GM18951 (cell line): ENCODE results near the gene THADA.
A peak's percentile ranks its signal among the peaks of the same experiment; 100 is the strongest.
"Not testable (repeated sequence)": the region's sequence is repeated elsewhere in the genome, so short reads cannot be mapped to it uniquely, and the experiment has no call there.

Experiments used
- POLR2A ChIP-seq: IDR thresholded peaks from 4 replicates; pipeline ENCODE4 v1.6.1; 2011; ENCODE audit warnings: mild to moderate bottlenecking; ENCODE audit not compliant: insufficient read length, insufficient read depth; ENCODE audit errors: extremely low read depth
- in situ Hi-C: fragments of 300-500 bp; cut with MboI; formaldehyde crosslinking; loops from one replicate; pipeline ENCODE4 v1.12.0; 2022; ENCODE audit warnings: low sequenced_read_pairs, mixed read lengths, inconsistent platforms; ENCODE audit not compliant: unreplicated experiment

THADA gene, protein sequence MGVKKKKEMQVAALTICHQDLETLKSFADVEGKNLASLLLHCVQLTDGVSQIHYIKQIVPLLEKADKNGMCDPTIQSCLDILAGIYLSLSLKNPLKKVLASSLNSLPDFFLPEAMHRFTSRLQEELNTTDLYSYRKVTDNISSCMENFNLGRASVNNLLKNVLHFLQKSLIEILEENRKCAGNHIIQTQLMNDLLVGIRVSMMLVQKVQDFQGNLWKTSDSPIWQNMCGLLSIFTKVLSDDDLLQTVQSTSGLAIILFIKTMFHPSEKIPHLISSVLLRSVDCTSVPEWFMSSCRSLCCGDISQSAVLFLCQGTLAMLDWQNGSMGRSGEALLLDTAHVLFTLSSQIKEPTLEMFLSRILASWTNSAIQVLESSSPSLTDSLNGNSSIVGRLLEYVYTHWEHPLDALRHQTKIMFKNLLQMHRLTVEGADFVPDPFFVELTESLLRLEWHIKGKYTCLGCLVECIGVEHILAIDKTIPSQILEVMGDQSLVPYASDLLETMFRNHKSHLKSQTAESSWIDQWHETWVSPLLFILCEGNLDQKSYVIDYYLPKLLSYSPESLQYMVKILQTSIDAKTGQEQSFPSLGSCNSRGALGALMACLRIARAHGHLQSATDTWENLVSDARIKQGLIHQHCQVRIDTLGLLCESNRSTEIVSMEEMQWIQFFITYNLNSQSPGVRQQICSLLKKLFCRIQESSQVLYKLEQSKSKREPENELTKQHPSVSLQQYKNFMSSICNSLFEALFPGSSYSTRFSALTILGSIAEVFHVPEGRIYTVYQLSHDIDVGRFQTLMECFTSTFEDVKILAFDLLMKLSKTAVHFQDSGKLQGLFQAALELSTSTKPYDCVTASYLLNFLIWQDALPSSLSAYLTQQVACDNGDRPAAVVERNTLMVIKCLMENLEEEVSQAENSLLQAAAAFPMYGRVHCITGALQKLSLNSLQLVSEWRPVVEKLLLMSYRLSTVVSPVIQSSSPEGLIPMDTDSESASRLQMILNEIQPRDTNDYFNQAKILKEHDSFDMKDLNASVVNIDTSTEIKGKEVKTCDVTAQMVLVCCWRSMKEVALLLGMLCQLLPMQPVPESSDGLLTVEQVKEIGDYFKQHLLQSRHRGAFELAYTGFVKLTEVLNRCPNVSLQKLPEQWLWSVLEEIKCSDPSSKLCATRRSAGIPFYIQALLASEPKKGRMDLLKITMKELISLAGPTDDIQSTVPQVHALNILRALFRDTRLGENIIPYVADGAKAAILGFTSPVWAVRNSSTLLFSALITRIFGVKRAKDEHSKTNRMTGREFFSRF (N-terminal part only)

GRCh38 chr2:43595603-43596412 lies at the start of gene THADA:
THADA (minus strand) TSS chr2:43596038; CDS start chr2:43592392, 3,646 bp downstream.
- in situ Hi-C loops, result no loop called here
- TF ChIP-seq POLR2A, result peak; percentile 99

DNA sequence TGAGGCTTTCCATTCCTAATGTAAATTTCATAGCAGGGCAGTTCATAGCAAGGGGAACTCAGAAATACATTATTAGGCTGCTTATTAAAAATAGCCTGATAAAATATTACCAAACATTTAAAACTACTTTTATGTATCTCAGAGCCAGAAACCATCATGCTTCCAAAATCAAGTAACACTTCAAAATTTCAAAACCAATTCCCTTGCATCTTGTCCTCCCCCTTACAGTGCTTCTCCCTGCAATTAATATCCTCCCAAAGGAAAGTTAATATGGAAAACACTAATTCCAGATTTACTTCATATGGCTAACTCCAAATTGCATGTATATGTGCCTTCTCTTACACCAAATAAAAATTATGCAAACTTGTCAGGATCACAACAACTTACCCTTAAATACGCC lies 47.8 kb upstream of the THADA start:
- in situ Hi-C loops, result no loop called here
- TF ChIP-seq POLR2A, result no peak

GRCh38 chr2:43642363-43642762 lies 46.5 kb upstream of the THADA start:
- in situ Hi-C loops, result no loop called here
- no peak for TF ChIP-seq POLR2A

- in situ Hi-C loops, result no loop called here
- TF ChIP-seq POLR2A, result no peak
Measured at GRCh38 chr2:43637030-43637803, 41.4 kb upstream of the THADA start, which contains the start of gene PLEKHH2. PLEKHH2 (plus strand) TSS chr2:43637260; CDS start chr2:43644674, 7,414 bp downstream.

- no peak for TF ChIP-seq POLR2A
- in situ Hi-C loops, result no loop called here
Measured at GRCh38 chr2:43636621-43637020, 40.8 kb upstream of the THADA start.

DNA sequence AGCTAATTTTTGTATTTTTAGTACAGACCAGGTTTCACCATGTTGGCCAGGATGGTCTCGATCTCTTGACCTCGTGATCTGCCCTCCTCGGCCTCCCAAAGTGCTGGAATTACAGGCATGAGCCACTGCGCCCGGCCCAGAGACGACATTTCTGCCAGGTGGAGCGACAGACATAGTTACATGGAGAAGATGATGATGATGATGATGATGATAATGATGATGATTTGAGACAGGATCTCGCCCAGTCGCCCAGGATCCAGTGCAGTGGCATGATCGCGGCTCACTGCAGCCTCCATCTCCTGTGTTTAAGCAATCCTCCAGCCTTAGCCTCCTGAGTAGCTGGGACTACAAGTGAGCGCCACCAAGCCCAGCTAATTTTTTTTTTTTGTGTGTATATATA lies 40.3 kb upstream of the THADA start:
- in situ Hi-C loops, result not testable (repeated sequence)

GRCh38 chr2:43634604-43635306 lies 38.9 kb upstream of the THADA start:
- TF ChIP-seq POLR2A, result no peak
- in situ Hi-C loops, result no loop called here

DNA sequence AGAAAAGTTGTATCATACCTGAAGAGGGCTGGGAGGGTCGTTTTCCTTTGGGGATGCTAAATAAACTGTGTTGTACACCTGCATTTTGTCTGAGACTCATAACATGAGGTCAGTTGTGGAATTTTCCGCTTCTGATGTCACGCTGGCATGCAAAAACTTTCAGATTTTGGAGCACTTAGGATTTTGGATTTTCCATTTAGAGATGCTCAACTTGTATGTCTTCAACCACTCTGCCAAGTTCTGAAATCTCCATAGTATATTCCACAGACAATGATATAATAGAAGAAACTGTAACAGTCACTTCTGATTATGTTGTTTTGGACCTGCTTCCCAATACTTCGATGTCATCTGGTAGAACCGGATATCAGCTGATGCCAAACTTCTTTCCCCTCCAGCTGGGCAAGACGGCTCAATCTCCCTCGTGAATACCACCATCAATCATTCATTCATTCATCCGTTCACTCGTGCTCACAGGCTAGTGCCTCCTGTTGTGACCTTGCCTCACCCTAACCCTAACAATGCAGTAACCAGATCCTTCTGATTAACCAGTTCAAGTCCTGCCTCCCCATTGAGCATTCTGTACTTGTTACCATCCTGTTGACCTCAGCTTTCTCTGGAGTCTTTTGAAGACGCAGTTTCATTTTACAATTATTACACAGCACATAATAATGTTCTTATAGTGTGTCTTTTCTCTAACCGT lies 35.9 kb upstream of the THADA start:
- TF ChIP-seq POLR2A, result no peak
- in situ Hi-C loops, result no loop called here

DNA sequence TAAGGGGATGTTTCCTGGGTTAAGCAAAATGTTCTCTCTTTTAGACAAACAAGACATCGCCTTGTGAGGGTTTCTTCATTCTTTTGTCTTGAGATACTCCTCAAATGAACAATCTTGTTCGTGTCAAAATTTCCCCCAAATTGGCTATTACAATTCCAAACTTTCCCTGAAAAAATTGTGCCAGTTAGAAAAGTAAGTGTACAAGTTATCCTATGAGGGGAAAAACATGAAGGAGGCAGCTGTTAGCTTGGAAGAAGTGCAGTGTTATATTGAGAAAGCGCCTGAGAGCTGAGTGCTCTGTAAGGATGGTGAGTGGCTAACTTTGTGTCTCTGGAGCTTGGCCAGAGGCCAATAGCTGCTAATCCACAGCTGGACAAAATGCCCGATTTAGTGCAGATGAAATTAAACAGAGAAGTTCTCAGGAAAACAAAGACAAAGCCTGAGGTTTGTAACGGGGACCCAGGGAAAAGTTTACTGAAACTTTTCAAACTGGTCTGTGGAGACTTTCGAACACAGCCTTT lies 27.2 kb upstream of the THADA start:
- no peak for TF ChIP-seq POLR2A
- in situ Hi-C loops, result no loop called here

DNA sequence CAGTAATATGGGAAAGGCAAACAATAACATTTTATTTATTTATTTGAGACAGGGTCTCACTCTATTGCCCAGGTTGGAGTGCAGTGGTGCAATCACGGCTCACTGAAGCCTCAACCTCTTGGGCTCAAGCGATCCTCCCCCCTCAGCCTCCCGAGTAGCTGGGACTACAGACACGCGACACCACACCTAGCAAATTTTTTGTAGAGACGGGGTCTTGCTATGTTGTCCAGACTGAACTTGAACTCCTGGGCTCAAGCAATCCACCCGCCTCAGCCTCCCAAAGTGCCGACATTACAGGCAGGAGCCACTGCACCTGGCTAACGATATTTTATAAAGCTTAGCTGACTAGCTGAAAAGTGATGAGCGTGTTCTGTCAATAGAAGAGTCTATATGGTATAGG lies 23.7 kb upstream of the THADA start:
- in situ Hi-C loops, result no loop called here
- TF ChIP-seq POLR2A, result no peak
